H1 (cell line): ENCODE measurements around the gene SPAG17. TPM values are rescaled to one million over a fixed set of nuclear protein-coding genes. Genes with fewer than 3 reads are reported as not detected.

Source experiments
- CTCF ChIA-PET: fragments of 300-600 bp; sonication (Branson Sonifier 250); formaldehyde crosslinking; loops from one replicate; lab custom pipeline; 2021; ENCODE audit not compliant: partially characterized antibody; lab: Charles Lee
- POLR2A ChIA-PET: fragments of 300-600 bp; sonication (Branson Sonifier 250); formaldehyde crosslinking; loops from one replicate; lab custom pipeline; 2021; ENCODE audit warnings: inconsistent platforms; ENCODE audit not compliant: partially characterized antibody; lab: Charles Lee
- DNase-seq, 2 experiments: peaks; one replicate each; pipeline versions ENCODE4 v3.0.0 to v3.0.0-alpha.2; 2010 to 2022; ENCODE audit warnings: low spot score in 2 of 2, low read depth in 1 of 2, mixed read lengths in 1 of 2
- FAIRE-seq: peaks from 2 replicates; lab custom pipeline; 2011; peaks lifted over from hg19 to GRCh38; lab: Jason Lieb, UNC
- H2AFZ ChIP-seq: 2 replicates; pipeline ENCODE4 v1.8.1; 2012; ENCODE audit warnings: low read length, inconsistent platforms
- H2AK5ac ChIP-seq: 2 replicates; pipeline ENCODE4 v1.6.1; 2013; ENCODE audit warnings: low read depth, low read length
- H2BK120ac ChIP-seq: replicated peaks from 2 replicates; pipeline ENCODE3; 2013; ENCODE audit warnings: low read depth, low read length, inconsistent platforms
- H2BK12ac ChIP-seq: 2 replicates; pipeline ENCODE4 v1.6.1; 2013; ENCODE audit warnings: low read depth, low read length
- H2BK15ac ChIP-seq: 2 replicates; pipeline ENCODE4 v1.6.1; 2013; ENCODE audit warnings: low read length
- H2BK20ac ChIP-seq: 2 replicates; pipeline ENCODE4 v1.6.1; 2013; ENCODE audit warnings: low read length
- H2BK5ac ChIP-seq: 2 replicates; pipeline ENCODE4 v1.6.1; 2013; ENCODE audit warnings: low read depth, low read length
- H3K14ac ChIP-seq: 2 replicates; pipeline ENCODE4 v1.6.1; 2013; ENCODE audit warnings: inconsistent platforms; ENCODE audit not compliant: insufficient read length
- H3K18ac ChIP-seq: 2 replicates; pipeline ENCODE4 v1.6.1; 2013; ENCODE audit warnings: low read length; ENCODE audit errors: extremely low read depth
- H3K23ac ChIP-seq: 2 replicates; pipeline ENCODE4 v1.6.1; 2013; ENCODE audit warnings: inconsistent platforms; ENCODE audit not compliant: insufficient read length
- H3K23me2 ChIP-seq: 2 replicates; pipeline ENCODE4 v1.6.1; 2013; ENCODE audit warnings: low read depth, low read length
- H3K27ac ChIP-seq: 2 replicates; pipeline ENCODE4 v1.6.1; 2011; ENCODE audit warnings: low read depth, low read length, inconsistent platforms
- H3K27me3 ChIP-seq, 4 experiments: replicated peaks in 1 of 4; 1 replicate in 1 of 4; 2 replicates in 3 of 4; pipeline versions ENCODE4 v1.6.1 to v1.8.1; 2011 to 2013; ENCODE audit warnings: low read length in 3 of 4, mild to moderate bottlenecking in 3 of 4, inconsistent platforms in 2 of 4, mixed read lengths in 2 of 4, moderate library complexity in 1 of 4; ENCODE audit not compliant: control insufficient read depth in 3 of 4, insufficient read depth in 3 of 4; ENCODE audit errors: extremely low read depth in 1 of 4
- H3K36me3 ChIP-seq, 4 experiments: 2 replicates each; pipeline versions ENCODE4 v1.6.1 to v1.8.1; 2011 to 2013; ENCODE audit warnings: mild to moderate bottlenecking in 4 of 4, low read length in 3 of 4, moderate library complexity in 2 of 4, control low read depth in 1 of 4, inconsistent platforms in 1 of 4; ENCODE audit not compliant: insufficient read depth in 4 of 4, control insufficient read depth in 2 of 4
- H3K4ac ChIP-seq: replicated peaks from 2 replicates; pipeline ENCODE3; 2013; ENCODE audit warnings: low read length, low read depth, mixed read lengths, inconsistent platforms; ENCODE audit not compliant: insufficient read length
- H3K4me1 ChIP-seq, 4 experiments: replicated peaks in 1 of 4; 1 replicate in 1 of 4; 2 replicates in 3 of 4; pipeline versions ENCODE4 v1.6.1 to v1.8.1; 2011 to 2013; ENCODE audit warnings: low read length in 3 of 4, inconsistent platforms in 2 of 4, mixed read lengths in 1 of 4; ENCODE audit not compliant: insufficient read depth in 4 of 4, control insufficient read depth in 3 of 4
- H3K4me2 ChIP-seq, 2 experiments: 2 replicates each; pipeline versions ENCODE4 v1.6.1 to v1.8.1; 2011 to 2013; ENCODE audit warnings: low read depth in 2 of 2, low read length in 2 of 2, control low read depth in 1 of 2, inconsistent platforms in 1 of 2, mild to moderate bottlenecking in 1 of 2; ENCODE audit not compliant: insufficient read depth in 1 of 2
- H3K4me3 ChIP-seq, 4 experiments: fragments of 200-600, 300-600 bp in 1 of 4; sonication (generic), shearing (Covaris generic), sonication (Bioruptor Twin) in 1 of 4; 2 replicates each; pipeline versions ENCODE4 v1.5.1 to v1.8.1; 2011 to 2016; ENCODE audit warnings: low read length in 4 of 4, low read depth in 3 of 4, control low read depth in 2 of 4, inconsistent platforms in 2 of 4, mild to moderate bottlenecking in 2 of 4, mixed read lengths in 1 of 4, moderate library complexity in 1 of 4; ENCODE audit not compliant: insufficient read depth in 2 of 4; ENCODE audit errors: extremely low read depth in 1 of 4
- H3K56ac ChIP-seq: replicated peaks from 2 replicates; pipeline ENCODE3; 2013; ENCODE audit warnings: low read depth, mild to moderate bottlenecking, mixed read lengths, low read length, inconsistent platforms; ENCODE audit not compliant: insufficient read length
- H3K79me1 ChIP-seq: 2 replicates; pipeline ENCODE4 v1.6.1; 2013; ENCODE audit warnings: low read depth, low read length, control low read depth
- H3K79me2 ChIP-seq, 2 experiments: 2 replicates each; pipeline versions ENCODE4 v1.6.1 to v1.8.1; 2012 to 2013; ENCODE audit warnings: low read length in 2 of 2, mild to moderate bottlenecking in 2 of 2, inconsistent platforms in 1 of 2; ENCODE audit not compliant: insufficient read depth in 2 of 2, control insufficient read depth in 1 of 2
- H3K9ac ChIP-seq, 4 experiments: replicated peaks in 1 of 4; 1 replicate in 1 of 4; 2 replicates in 3 of 4; pipeline versions ENCODE4 v1.6.1 to v1.8.1; 2011 to 2013; ENCODE audit warnings: low read depth in 3 of 4, low read length in 3 of 4, control low read depth in 2 of 4, mild to moderate bottlenecking in 2 of 4, moderate library complexity in 2 of 4, inconsistent platforms in 1 of 4; ENCODE audit errors: extremely low read depth in 1 of 4
- H3K9me3 ChIP-seq, 2 experiments: 2 replicates each; pipeline versions ENCODE4 v1.6.1 to v1.8.1; 2012 to 2013; ENCODE audit warnings: mild to moderate bottlenecking in 2 of 2, moderate library complexity in 2 of 2, control low read depth in 1 of 2, inconsistent platforms in 1 of 2, low read depth in 1 of 2, low read length in 1 of 2, mixed read lengths in 1 of 2; ENCODE audit not compliant: insufficient read depth in 2 of 2
- H4K20me1 ChIP-seq, 2 experiments: replicated peaks in 1 of 2; 2 replicates each; pipeline versions ENCODE3 to v1.8.1; 2011 to 2013; ENCODE audit warnings: inconsistent platforms in 2 of 2, low read length in 2 of 2, mild to moderate bottlenecking in 1 of 2; ENCODE audit not compliant: insufficient read depth in 2 of 2, control insufficient read depth in 1 of 2
- H4K5ac ChIP-seq: 2 replicates; pipeline ENCODE4 v1.6.1; 2013; ENCODE audit warnings: low read length, low read depth, mixed read lengths, inconsistent platforms; ENCODE audit not compliant: insufficient read length
- H4K8ac ChIP-seq: 2 replicates; pipeline ENCODE4 v1.8.0; 2013; ENCODE audit warnings: mild to moderate bottlenecking, moderate library complexity, low read length, inconsistent platforms; ENCODE audit not compliant: insufficient read depth; ENCODE audit errors: extremely low read depth
- H4K91ac ChIP-seq: replicated peaks from 2 replicates; pipeline ENCODE3; 2013; ENCODE audit warnings: low read length, mixed read lengths, inconsistent platforms; ENCODE audit not compliant: insufficient read length
- CTCF ChIP-seq, 3 experiments: IDR thresholded peaks; 1 replicate in 2 of 3; 2 replicates in 1 of 3; pipeline versions ENCODE4 v1.5.1 to v1.6.1; 2011; ENCODE audit warnings: low read length in 3 of 3, mild to moderate bottlenecking in 3 of 3, inconsistent platforms in 2 of 3, low read depth in 1 of 3, moderate library complexity in 1 of 3; ENCODE audit not compliant: insufficient read depth in 1 of 3; ENCODE audit errors: control extremely low read depth in 1 of 3
- HDAC2 ChIP-seq, 2 experiments: fragments of 300-600 bp in 1 of 2; sonication (generic) in 1 of 2; IDR thresholded peaks; 2 replicates each; pipeline ENCODE4 v1.6.1; 2011 to 2012; ENCODE audit warnings: low read depth in 2 of 2, low read length in 2 of 2, mild to moderate bottlenecking in 2 of 2, moderate library complexity in 2 of 2, borderline replicate concordance in 1 of 2, inconsistent platforms in 1 of 2
- JUN ChIP-seq: IDR thresholded peaks from 2 replicates; pipeline ENCODE4 v1.6.1; 2011; ENCODE audit warnings: low read depth, mild to moderate bottlenecking, improper control_type of control experiment, low read length
- SP1 ChIP-seq: IDR thresholded peaks from 2 replicates; pipeline ENCODE4 v1.6.1; 2011; ENCODE audit warnings: low read depth, low read length
- WGBS, 2 experiments: shearing (Covaris generic) in 1 of 2; methylation state at CpG; one replicate each; pipeline versions ENCODE4 v1.1.6 to v1.1.7; 2013 to 2015; ENCODE audit warnings: low lambda C conversion rate in 2 of 2, mixed read lengths in 2 of 2, inconsistent platforms in 1 of 2, low coverage in 1 of 2, missing lambda C conversion rate in 1 of 2; ENCODE audit not compliant: insufficient replicate concordance in 2 of 2, insufficient coverage in 1 of 2, insufficient read length in 1 of 2; ENCODE audit errors: extremely low coverage in 1 of 2, missing lambda C conversion rate in 1 of 2; 5-methylcytosine and 5-hydroxymethylcytosine counted together
- polyA plus RNA-seq, 7 experiments: library from polyadenylated mRNA; depleted of rRNA in 3 of 7; stranded (reverse) in 5 of 7; unstranded in 2 of 7; fragments of >200 nt in 5 of 7; fragments of 200-250 nt in 2 of 7; gene quantifications; 1 replicate in 5 of 7; 2 replicates in 1 of 7; 4 replicates in 1 of 7; pipeline versions ENCODE4 v1.2.1 to v1.2.3, GENCODE V29; 2011 to 2013; ENCODE audit warnings: missing spikeins in 2 of 7, mixed read lengths in 2 of 7
- total RNA-seq: library from RNA; stranded (reverse); fragmentation: NEBNext Ultra II Directional; extraction: Animal tissue kit (Norgen Biotek cat#: 25700); gene quantifications from 2 replicates; pipeline ENCODE4 v1.2.1, GENCODE V29; 2021

The SPAG17 gene
- total and polyA plus RNA-seq, 2 of the 8 experiments (the other 6 are each of a cell fraction or from before 2014, with no cell fraction given) = 0.56 to 0.62 TPM

DNA sequence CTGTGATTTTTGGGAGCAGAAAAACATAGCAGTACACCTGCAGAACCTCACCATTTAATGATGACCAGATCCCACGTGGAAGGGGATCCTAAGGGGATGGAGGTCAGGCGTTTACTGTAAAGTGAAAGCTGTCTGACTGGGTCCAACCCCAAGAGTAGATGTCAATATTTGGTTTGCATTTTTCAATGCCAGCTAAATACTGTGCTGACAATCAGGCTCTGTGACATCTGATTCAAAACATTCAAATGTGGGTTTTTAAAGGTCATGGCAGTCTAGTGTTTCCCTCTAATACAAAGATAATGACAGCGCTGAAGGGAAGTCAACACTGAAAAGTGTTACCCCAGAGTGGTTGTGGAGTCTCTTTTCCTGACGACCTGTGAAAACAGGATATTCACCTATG lies 68.1 kb downstream of the SPAG17 start:
- 0 out of 7 replicates have a peak, but pooled peaks cover 0 to 3% (median 0%) of the 10 kb centered on the region in 4 experiments for H3K4me1 ChIP-seq
- H3K9me3 ChIP-seq = no peaks in the 10 kb centered on the region
- no peak for FAIRE-seq

More for the DNA sequence above, 68.1 kb downstream of the SPAG17 start:
- H3K4me3 ChIP-seq = no peak overlapping the region
- no peaks in the 10 kb centered on the region for H3K79me1 ChIP-seq
- no peak overlapping the region for H3K18ac ChIP-seq
- no peak overlapping the region for H4K91ac ChIP-seq
- CTCF ChIA-PET = interaction anchor here (0.8 kb wide), 1 partner anchor 1200 kb away, joined by 3 read pairs; no protein-coding TSS in a partner anchor
- TF ChIP-seq JUN = no peak
- TF ChIP-seq CTCF (IDR thresholded peaks at IDR 0.05; ENCODE audit: control extremely low read depth in 1 of 3, insufficient read depth in 1 of 3, low read depth in 1 of 3, low read length in 3 of 3) = no peak
- TF ChIP-seq SP1 = no peak
- TF ChIP-seq HDAC2 (IDR thresholded peaks at IDR 0.05; ENCODE audit: borderline replicate concordance in 1 of 2, low read depth in 2 of 2, low read length in 2 of 2) = no peak
- no peak overlapping the region for H4K8ac ChIP-seq
- no peak overlapping the region for H2BK12ac ChIP-seq
- no peak overlapping the region for H3K4me2 ChIP-seq
- no peak overlapping the region for H2BK20ac ChIP-seq
- no peak for DNase-seq
- H3K9ac ChIP-seq = no peak overlapping the region
- H3K23me2 ChIP-seq = no peaks in the 10 kb centered on the region
- no peak overlapping the region for H3K14ac ChIP-seq
- H4K5ac ChIP-seq = no peak overlapping the region
- H3K56ac ChIP-seq = no peak overlapping the region
- no peak overlapping the region for H3K27ac ChIP-seq
- H2BK5ac ChIP-seq = no peak overlapping the region
- H2AFZ ChIP-seq = no peak overlapping the region
- H3K27me3 ChIP-seq = no peaks in the 10 kb centered on the region
- H3K4ac ChIP-seq = no peak overlapping the region
- H2AK5ac ChIP-seq = no peak overlapping the region
- H3K36me3 ChIP-seq = no peaks in the 10 kb centered on the region
- no peak overlapping the region for H2BK15ac ChIP-seq
- H3K23ac ChIP-seq = no peak overlapping the region
- WGBS, 2 experiments = 87% methylated on average over 4 of the region's 4 CpGs; no CpG with 5 or more reads in 1 of the 2 experiments
- POLR2A ChIA-PET = no interaction called here
- H4K20me1 ChIP-seq = no peaks in the 10 kb centered on the region
- H2BK120ac ChIP-seq = no peak overlapping the region
- no peaks in the 10 kb centered on the region for H3K79me2 ChIP-seq
